Stomach (tissue), 9 donors: ENCODE results near the gene DUSP18. TPM values are rescaled to one million over a fixed set of nuclear protein-coding genes. Genes with fewer than 3 reads are reported as not detected.

Experiments used
- DNase-seq, 2 donors: peaks; one replicate each; pipeline versions ENCODE4 v3.0.0 to v3.0.0-alpha.2; 2013 to 2019
- H3K27ac ChIP-seq, 5 donors: fragments of 200-600 bp in 4 of 5; sonication (generic) in 4 of 5; one replicate each; pipeline ENCODE4 v1.5.1; 2013 to 2019; ENCODE audit warnings: mild to moderate bottlenecking in 1 of 5, moderate library complexity in 1 of 5
- H3K27me3 ChIP-seq, 3 donors: fragments of 200-600 bp; sonication (generic); one replicate each; pipeline ENCODE4 v1.5.1; 2017 to 2019; ENCODE audit warnings: mixed run types in 1 of 3
- H3K36me3 ChIP-seq, 4 donors: fragments of 200-600 bp; sonication (generic); 1 replicate in 3 of 4; 2 replicates in 1 of 4; pipeline ENCODE4 v1.5.1; 2016 to 2019
- H3K4me1 ChIP-seq, 4 donors: fragments of 200-600 bp; sonication (generic); one replicate each; pipeline ENCODE4 v1.5.1; 2016 to 2019
- H3K4me3 ChIP-seq, 4 donors: fragments of 200-600 bp; sonication (generic) in 3 of 4; one replicate each; pipeline ENCODE4 v1.5.1; 2016 to 2019; ENCODE audit warnings: mild to moderate bottlenecking in 1 of 4
- H3K9me3 ChIP-seq, 4 donors: fragments of 200-600 bp; sonication (generic); one replicate each; pipeline ENCODE4 v1.5.1; 2016 to 2019
- EP300 ChIP-seq: sonication (generic); formaldehyde crosslinking; IDR thresholded peaks from one replicate; pipeline ENCODE4 v1.6.1; 2017; ENCODE audit warnings: antibody characterized with exemption
- POLR2A ChIP-seq, 4 donors: fragments of 450-650 bp; IDR thresholded peaks; one replicate each; pipeline ENCODE4 v1.6.1; 2016; ENCODE audit warnings: antibody characterized with exemption in 4 of 4, control low read depth in 2 of 4, mild to moderate bottlenecking in 1 of 4, moderate library complexity in 1 of 4
- POLR2AphosphoS5 ChIP-seq, 3 donors: sonication (generic); formaldehyde crosslinking; IDR thresholded peaks; one replicate each; pipeline ENCODE4 v1.6.1; 2016; ENCODE audit warnings: antibody characterized with exemption in 3 of 3
- WGBS, 5 donors: extraction: QIAGEN DNeasy Blood & Tissue Kit in 3 of 5; methylation state at CpG; one replicate each; pipeline versions ENCODE4 v1.1.5 to v1.1.7; 2013 to 2018; 5-methylcytosine and 5-hydroxymethylcytosine counted together
- intact Hi-C: fragments of 100-400 bp; cut with DNase I; formaldehyde crosslinking; loops from one replicate; pipeline ENCODE4 v1.15.1; 2023; ENCODE audit warnings: low total_unique reads
- polyA plus RNA-seq, 3 donors: library from polyadenylated mRNA; stranded (reverse); fragments of 200-250 nt; gene quantifications; one replicate each; pipeline ENCODE4 v1.2.3, GENCODE V29; 2013
- total RNA-seq, 5 donors: library from RNA; depleted of rRNA; stranded (reverse); fragments of >200 nt; gene quantifications; one replicate each; pipeline versions ENCODE4 v1.1.0 to v1.2.3, GENCODE V29; 2014 to 2016
- TF ChIP-seq, protein P1 (sequence below), 7 experiments: fragments of 450-650 bp in 4 of 7; fragments of 200-600 bp in 3 of 7; sonication (generic) in 3 of 7; IDR thresholded peaks; one replicate each; pipeline ENCODE4 v1.5.1; 2016 to 2019; ENCODE audit warnings: antibody characterized with exemption in 7 of 7, control low read depth in 2 of 7, mild to moderate bottlenecking in 1 of 7
- donor health status: healthy with polysubstance abuse.
- donor health status: Bipolar disorder and iron deficiency.
- donor health status: healthy.

Gene DUSP18
- total and polyA plus RNA-seq, 8 donors, result 1.4 to 46.9 (median 4.5) TPM; not detected in 1

DNA sequence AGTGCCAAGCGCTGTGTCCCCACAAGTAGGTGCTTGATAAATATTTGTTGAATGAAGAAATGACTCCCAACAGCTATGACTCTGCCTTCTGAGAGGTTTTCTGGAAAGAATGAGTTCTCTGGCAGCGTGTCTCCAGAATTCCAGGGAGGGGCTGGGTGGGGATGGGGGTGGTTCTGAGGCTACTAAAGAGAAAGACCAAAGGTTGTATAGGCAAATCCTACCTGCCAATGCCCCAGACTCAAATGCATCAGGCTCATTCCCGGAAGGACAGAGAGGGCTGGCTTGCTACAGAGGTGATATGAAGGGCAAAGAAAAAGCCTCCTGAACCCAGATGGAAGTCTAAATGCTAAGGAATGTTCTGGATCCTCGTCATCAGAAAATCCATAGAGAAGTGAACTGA is 1.9 kb downstream of the DUSP18 start:
- TF ChIP-seq POLR2AphosphoS5 (IDR thresholded peaks at IDR 0.05), result no peak
- TF ChIP-seq EP300, result no peak
- TF ChIP-seq, protein P1, sequence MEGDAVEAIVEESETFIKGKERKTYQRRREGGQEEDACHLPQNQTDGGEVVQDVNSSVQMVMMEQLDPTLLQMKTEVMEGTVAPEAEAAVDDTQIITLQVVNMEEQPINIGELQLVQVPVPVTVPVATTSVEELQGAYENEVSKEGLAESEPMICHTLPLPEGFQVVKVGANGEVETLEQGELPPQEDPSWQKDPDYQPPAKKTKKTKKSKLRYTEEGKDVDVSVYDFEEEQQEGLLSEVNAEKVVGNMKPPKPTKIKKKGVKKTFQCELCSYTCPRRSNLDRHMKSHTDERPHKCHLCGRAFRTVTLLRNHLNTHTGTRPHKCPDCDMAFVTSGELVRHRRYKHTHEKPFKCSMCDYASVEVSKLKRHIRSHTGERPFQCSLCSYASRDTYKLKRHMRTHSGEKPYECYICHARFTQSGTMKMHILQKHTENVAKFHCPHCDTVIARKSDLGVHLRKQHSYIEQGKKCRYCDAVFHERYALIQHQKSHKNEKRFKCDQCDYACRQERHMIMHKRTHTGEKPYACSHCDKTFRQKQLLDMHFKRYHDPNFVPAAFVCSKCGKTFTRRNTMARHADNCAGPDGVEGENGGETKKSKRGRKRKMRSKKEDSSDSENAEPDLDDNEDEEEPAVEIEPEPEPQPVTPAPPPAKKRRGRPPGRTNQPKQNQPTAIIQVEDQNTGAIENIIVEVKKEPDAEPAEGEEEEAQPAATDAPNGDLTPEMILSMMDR (IDR thresholded peaks at IDR 0.05), result no peak
- no peak for TF ChIP-seq POLR2A (IDR thresholded peaks at IDR 0.05)
- intact Hi-C loops, result no loop called here
- Histone ChIP-seq H3K27me3 (no peaks in the 10 kb centered on the region), H3K27ac (no peak overlapping the region), H3K4me1 (peaks cover 4 to 30% (median 19%) of the 10 kb centered on the region in 4 donors), H3K9me3 (no peaks in the 10 kb centered on the region), H3K4me3 (no peak overlapping the region), H3K36me3 (peaks cover 0 to 32% (median 24%) of the 10 kb centered on the region in 4 donors)
- DNase-seq, result no peak
- 84 to 99% (median 90%) methylated on average over 4 of the region's 4 CpGs for WGBS, 5 donors

DNA sequence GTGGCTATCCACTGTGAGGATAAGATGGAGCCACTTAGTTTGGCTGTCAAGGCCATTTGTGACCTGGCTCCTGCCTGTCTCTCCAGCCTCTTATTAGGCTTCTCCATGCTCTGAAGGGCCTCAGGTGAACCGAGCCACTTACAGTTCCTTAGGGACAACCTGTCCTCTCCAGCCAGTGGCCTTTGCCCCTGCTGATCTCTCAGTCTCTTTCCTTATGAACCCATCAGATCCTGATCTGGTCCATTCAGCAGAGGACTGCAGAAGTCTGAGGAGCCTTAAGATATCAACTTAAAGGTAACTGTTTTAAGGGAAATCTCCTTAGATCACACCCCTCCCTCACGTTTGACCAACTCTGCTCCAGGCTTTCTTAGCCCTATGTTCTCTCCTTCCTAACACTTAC is 2.4 kb downstream of the DUSP18 start:
- Histone ChIP-seq H3K27me3 (no peaks in the 10 kb centered on the region), H3K4me3 (no peak overlapping the region)

DNA sequence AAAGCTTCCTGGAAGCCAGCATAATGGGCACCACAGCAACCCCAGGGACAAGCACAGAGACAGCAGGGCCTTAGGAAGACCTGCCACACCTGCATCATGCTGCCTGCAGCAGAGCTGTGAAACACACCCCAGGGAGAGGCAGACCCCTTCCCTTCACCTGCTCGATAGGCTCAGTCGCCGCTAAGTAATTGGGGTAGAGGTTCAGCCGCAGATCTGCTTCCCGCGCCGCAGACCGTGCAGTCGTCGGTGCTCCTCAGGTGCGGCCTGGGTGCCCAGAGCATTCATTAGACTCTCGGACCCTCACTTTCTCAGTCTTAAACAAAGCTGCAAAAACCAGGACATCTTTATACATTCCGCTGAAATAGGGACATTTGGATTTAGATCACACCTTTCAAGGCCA is 2.9 kb downstream of the DUSP18 start:
- 96 to 100% (median 97%) methylated on average over 12 to 13 of the region's 13 CpGs for WGBS, 5 donors
- intact Hi-C loops, result no loop called here
- no peak for DNase-seq

More for the DNA sequence above, 2.4 kb downstream of the DUSP18 start:
- no peaks in the 10 kb centered on the region for H3K9me3 ChIP-seq
- no peak overlapping the region for H3K27ac ChIP-seq
- 76 to 85% (median 82%) methylated on average over 2 of the region's 2 CpGs for WGBS, 5 donors
- H3K4me1 ChIP-seq, result peaks cover 4 to 30% (median 19%) of the 10 kb centered on the region in 4 donors
- H3K36me3 ChIP-seq, result peaks cover 0 to 32% (median 24%) of the 10 kb centered on the region in 4 donors
- no peak for DNase-seq
- TF ChIP-seq POLR2A (IDR thresholded peaks at IDR 0.05) (no peak), EP300 (no peak), POLR2AphosphoS5 (IDR thresholded peaks at IDR 0.05) (no peak)
- TF ChIP-seq, protein P1 (IDR thresholded peaks at IDR 0.05), result no peak
- intact Hi-C loops, result no loop called here

DNA sequence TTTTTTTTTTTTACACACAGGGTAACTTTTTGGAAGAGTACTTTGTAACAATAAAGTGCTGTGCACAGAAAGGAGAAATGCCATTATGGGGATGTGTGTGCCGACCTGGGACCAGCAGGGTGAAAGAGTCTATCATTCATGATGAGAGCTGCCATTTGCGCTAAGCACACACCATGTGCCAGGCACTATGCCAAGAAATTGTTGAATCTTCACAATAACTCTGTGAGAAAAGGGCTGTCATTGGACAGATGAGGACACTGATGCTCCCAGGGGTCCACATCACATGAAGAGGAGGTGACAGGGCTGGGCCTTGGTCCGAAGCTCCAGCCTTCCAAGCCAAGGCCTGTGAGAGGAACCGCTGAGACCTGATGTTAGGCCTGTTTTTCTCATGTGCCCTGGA is 5.6 kb downstream of the DUSP18 start:
- WGBS, 5 donors, result 85 to 95% (median 89%) methylated on average over 4 of the region's 4 CpGs
- Histone ChIP-seq H3K4me3 (no peak overlapping the region), H3K27ac (no peak overlapping the region), H3K9me3 (no peaks in the 10 kb centered on the region), H3K36me3 (peaks cover 0 to 35% (median 28%) of the 10 kb centered on the region in 4 donors), H3K27me3 (no peaks in the 10 kb centered on the region), H3K4me1 (peaks cover 4 to 21% (median 12%) of the 10 kb centered on the region in 4 donors)
- TF ChIP-seq POLR2AphosphoS5 (IDR thresholded peaks at IDR 0.05) (no peak), EP300 (no peak), POLR2A (IDR thresholded peaks at IDR 0.05) (no peak)
- TF ChIP-seq, protein P1 (IDR thresholded peaks at IDR 0.05), result no peak
- no peak for DNase-seq
- intact Hi-C loops, result no loop called here

More for the DNA sequence above, 2.9 kb downstream of the DUSP18 start:
- peaks cover 0 to 32% (median 25%) of the 10 kb centered on the region in 4 donors for H3K36me3 ChIP-seq
- no peak overlapping the region for H3K27ac ChIP-seq
- H3K4me1 ChIP-seq, result peaks cover 4 to 30% (median 19%) of the 10 kb centered on the region in 4 donors
- H3K27me3 ChIP-seq, result no peaks in the 10 kb centered on the region
- no peak overlapping the region for H3K4me3 ChIP-seq
- no peaks in the 10 kb centered on the region for H3K9me3 ChIP-seq
- TF ChIP-seq POLR2A (IDR thresholded peaks at IDR 0.05), result no peak
- no peak for TF ChIP-seq POLR2AphosphoS5 (IDR thresholded peaks at IDR 0.05)
- TF ChIP-seq, protein P1 (IDR thresholded peaks at IDR 0.05), result no peak
- TF ChIP-seq EP300, result no peak
